ENCODE results near the gene IFNA6. TPM values are rescaled to one million over a fixed set of nuclear protein-coding genes. Genes with fewer than 3 reads are reported as not detected.

The IFNA6 gene
- total and polyA plus RNA-seq, 10 of the 15 experiments (the other 5 are each of a cell fraction or from before 2014, with no cell fraction given), result 0.04 TPM; not detected in 9

- no peak for TF ChIP-seq MAX (IDR thresholded peaks at IDR 0.05; ENCODE audit: low read depth, low read length)
- TF ChIP-seq IRF4 (IDR thresholded peaks at IDR 0.05; ENCODE audit: low read depth, low read length), result 0 out of 2 replicates have a peak, but pooled peaks have one; percentile 26
Observed at GRCh38 chr9:21395778-21396717, 45.4 kb upstream of the IFNA6 start (continued).

DNA sequence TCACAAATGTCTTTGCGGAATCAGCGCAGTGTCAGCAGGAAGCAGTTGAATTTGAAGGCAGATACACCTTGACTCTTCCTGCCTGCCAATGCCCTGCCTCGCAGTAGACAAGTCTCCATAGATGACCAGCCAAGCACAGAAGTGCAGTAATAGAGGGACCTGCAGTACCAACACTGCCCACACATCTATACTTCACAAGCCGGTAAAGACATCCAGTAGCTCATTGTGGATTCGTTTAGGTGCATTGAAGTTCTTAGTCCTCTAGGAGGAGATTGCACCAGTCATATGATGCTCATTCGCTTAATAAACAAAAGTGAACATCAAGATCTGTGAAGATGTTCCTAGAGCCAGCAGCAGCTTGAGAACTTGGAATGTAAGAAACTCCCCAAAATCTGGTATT, 41.6 kb upstream of the IFNA6 start:
- Histone ChIP-seq H3K4me3 (no peak overlapping the region), H3K4me2 (ENCODE audit: control insufficient read depth, insufficient read depth) (no peak overlapping the region), H2AFZ (ENCODE audit: control insufficient read depth, low read depth, low read length) (no peak overlapping the region), H3K27me3 (replicated peaks in 1 of 2; ENCODE audit: control insufficient read depth in 2 of 2, insufficient read depth in 2 of 2, low read length in 1 of 2) (no peaks in the 10 kb centered on the region), H4K20me1 (ENCODE audit: control insufficient read depth, insufficient read depth) (no peaks in the 10 kb centered on the region), H3K9ac (ENCODE audit: control insufficient read depth, insufficient read depth, low read length) (no peak overlapping the region), H3K36me3 (ENCODE audit: control insufficient read depth in 2 of 2, insufficient read depth in 2 of 2, low read length in 1 of 2) (no peaks in the 10 kb centered on the region), H3K79me2 (ENCODE audit: control insufficient read depth, insufficient read depth, low read length) (no peaks in the 10 kb centered on the region), H3K4me1 (ENCODE audit: control insufficient read depth, insufficient read depth, low read length) (peaks cover 3% of the 10 kb centered on the region; the same call in 1 of the 2 replicates), H3K27ac (ENCODE audit: control insufficient read depth, insufficient read depth) (no peak overlapping the region), H3K9me3 (replicated peaks; ENCODE audit: control insufficient read depth, insufficient read depth, low read length) (no peaks in the 10 kb centered on the region)
- TF ChIP-seq, protein P1, sequence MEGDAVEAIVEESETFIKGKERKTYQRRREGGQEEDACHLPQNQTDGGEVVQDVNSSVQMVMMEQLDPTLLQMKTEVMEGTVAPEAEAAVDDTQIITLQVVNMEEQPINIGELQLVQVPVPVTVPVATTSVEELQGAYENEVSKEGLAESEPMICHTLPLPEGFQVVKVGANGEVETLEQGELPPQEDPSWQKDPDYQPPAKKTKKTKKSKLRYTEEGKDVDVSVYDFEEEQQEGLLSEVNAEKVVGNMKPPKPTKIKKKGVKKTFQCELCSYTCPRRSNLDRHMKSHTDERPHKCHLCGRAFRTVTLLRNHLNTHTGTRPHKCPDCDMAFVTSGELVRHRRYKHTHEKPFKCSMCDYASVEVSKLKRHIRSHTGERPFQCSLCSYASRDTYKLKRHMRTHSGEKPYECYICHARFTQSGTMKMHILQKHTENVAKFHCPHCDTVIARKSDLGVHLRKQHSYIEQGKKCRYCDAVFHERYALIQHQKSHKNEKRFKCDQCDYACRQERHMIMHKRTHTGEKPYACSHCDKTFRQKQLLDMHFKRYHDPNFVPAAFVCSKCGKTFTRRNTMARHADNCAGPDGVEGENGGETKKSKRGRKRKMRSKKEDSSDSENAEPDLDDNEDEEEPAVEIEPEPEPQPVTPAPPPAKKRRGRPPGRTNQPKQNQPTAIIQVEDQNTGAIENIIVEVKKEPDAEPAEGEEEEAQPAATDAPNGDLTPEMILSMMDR (IDR thresholded peaks at IDR 0.05 in 2 of 3, conservative IDR thresholded peaks at IDR 0.05 in 1 of 3; ENCODE audit: control insufficient read depth in 2 of 3, extremely low read depth in 1 of 3, insufficient read depth in 1 of 3, low read depth in 3 of 3, low read length in 3 of 3), result peak in 2 of 3 experiments; percentile 49 to 57; a peak in 3 of 6 replicates
- no peak for TF ChIP-seq TCF3 (IDR thresholded peaks at IDR 0.05; ENCODE audit: borderline replicate concordance, insufficient read depth, low read depth, low read length)
- no peak for TF ChIP-seq HCFC1 (IDR thresholded peaks at IDR 0.05; ENCODE audit: low read length)
- no peak for TF ChIP-seq SREBF2 (IDR thresholded peaks at IDR 0.05; ENCODE audit: low read length)
- in situ Hi-C loops (cut with MboI), result loop anchor here (5.0 kb wide), 1 partner anchor 60 kb away; no protein-coding TSS in a partner anchor
- intact Hi-C loops (cut with micrococcal nuclease; ENCODE audit: unreplicated experiment), result no loop called here
- BruUV-seq (replicated peaks), result no TSS peak
- CTCF ChIA-PET, result interaction anchor here (0.8 to 10.0 kb wide), 8 partner anchors 13 to 140 kb away, joined by 3 to 256 read pairs (median 6); partner anchors contain the start of gene KLHL9
- WGBS (ENCODE audit: insufficient coverage, insufficient replicate concordance, low lambda C conversion rate, missing lambda C conversion rate), result 34% methylated on average over 6 of the region's 6 CpGs
- FAIRE-seq (peak; percentile 74), ATAC-seq (peak; percentile 94), DNase-seq (ENCODE audit: low read depth, low spot score) (no peak)
- POLR2A ChIA-PET, result no interaction called here
- SMC1A ChIA-PET (ENCODE audit: uncharacterized antibody, unreplicated experiment), result interaction anchor here (1.1 to 10.4 kb wide), 7 partner anchors 11 to 74 kb away, joined by 3 to 205 read pairs (median 13); partner anchors contain the start of gene KLHL9
- RAD21 ChIA-PET (ENCODE audit: unreplicated experiment), result interaction anchor here (1.3 to 4.9 kb wide), 6 partner anchors 11 to 74 kb away, joined by 3 to 43 read pairs (median 6); partner anchors contain the start of gene KLHL9
